ENCODE measurements around the gene PGAP6.
"Not testable (repeated sequence)": the region's sequence is repeated elsewhere in the genome, so short reads cannot be mapped to it uniquely, and the experiment has no call there.

PGAP6 gene

DNA sequence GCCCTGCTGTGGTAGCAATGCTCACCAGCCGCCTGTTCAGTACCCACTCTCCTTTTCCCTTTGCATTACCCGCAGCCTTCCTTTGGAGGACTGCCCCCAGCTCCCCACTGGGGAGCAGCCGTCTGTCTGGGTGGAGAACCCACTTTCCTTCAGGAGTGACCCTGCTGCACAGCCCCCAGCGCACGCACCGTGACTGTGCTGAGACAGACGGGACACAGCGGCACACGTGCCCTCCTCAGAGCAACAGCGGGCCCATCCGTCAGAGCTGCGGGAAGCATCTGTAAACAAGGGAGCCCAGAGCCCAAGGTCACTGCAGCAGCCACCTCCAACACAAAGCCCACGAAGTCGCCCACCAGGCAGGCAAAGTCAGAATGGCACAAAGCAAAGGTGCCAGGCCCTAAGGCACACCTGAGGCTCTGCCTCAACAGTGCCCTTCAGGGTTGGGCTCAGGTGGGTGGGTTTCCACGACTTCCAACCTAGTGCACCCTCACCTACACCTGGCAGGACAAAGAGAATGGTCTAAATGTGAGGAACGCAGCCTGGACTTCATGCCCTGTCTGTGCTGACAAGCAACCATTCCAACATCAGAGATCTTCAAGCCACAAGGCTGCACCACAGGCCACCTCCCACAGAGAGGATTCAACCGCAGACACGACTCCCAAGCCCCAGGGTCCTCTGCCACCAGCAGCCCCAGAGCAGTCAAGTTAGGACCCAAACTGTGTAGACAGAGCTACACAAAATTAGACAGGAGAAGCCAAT lies 39.1 kb downstream of the PGAP6 start:
- TF ChIP-seq, protein P1, sequence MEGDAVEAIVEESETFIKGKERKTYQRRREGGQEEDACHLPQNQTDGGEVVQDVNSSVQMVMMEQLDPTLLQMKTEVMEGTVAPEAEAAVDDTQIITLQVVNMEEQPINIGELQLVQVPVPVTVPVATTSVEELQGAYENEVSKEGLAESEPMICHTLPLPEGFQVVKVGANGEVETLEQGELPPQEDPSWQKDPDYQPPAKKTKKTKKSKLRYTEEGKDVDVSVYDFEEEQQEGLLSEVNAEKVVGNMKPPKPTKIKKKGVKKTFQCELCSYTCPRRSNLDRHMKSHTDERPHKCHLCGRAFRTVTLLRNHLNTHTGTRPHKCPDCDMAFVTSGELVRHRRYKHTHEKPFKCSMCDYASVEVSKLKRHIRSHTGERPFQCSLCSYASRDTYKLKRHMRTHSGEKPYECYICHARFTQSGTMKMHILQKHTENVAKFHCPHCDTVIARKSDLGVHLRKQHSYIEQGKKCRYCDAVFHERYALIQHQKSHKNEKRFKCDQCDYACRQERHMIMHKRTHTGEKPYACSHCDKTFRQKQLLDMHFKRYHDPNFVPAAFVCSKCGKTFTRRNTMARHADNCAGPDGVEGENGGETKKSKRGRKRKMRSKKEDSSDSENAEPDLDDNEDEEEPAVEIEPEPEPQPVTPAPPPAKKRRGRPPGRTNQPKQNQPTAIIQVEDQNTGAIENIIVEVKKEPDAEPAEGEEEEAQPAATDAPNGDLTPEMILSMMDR (IDR thresholded peaks at IDR 0.05) = no peak
- Histone ChIP-seq H3K4me1 (no peaks in the 10 kb centered on the region), H3K27me3 (no peaks in the 10 kb centered on the region), H3K9me3 (no peaks in the 10 kb centered on the region), H3K4me3 (no peak overlapping the region), H3K36me3 (peaks cover 8 to 57% (median 28%) of the 10 kb centered on the region in 3 donors), H3K27ac (no peak overlapping the region)
- intact Hi-C loops (cut with DNase I; ENCODE audit: low total_unique reads) = no loop called here
- DNase-seq = no peak

DNA sequence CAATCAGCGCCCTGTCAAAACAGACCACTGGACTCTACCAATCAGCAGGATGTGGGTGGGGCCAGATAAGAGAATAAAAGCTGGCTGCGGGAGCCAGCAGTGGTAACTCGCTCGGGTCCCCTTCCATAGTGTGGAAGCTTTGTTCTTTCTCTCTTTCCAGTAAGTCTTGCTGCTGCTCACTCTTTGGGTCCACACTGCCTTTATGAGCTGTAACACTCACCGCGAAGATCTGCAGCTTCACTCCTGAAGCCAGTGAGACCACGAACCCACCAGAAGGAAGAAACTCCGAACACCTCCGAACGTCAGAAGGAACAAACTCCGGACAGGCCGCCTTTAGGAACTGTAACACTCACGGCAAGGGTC lies 39.8 kb downstream of the PGAP6 start:
- H3K4me3 ChIP-seq; H3K9me3 ChIP-seq; H3K27ac ChIP-seq; H3K4me1 ChIP-seq; DNase-seq; intact Hi-C loops (cut with DNase I; ENCODE audit: low total_unique reads); H3K27me3 ChIP-seq: not testable (repeated sequence)
- H3K36me3 ChIP-seq = peaks cover 8 to 57% (median 28%) of the 10 kb centered on the region in 3 donors

DNA sequence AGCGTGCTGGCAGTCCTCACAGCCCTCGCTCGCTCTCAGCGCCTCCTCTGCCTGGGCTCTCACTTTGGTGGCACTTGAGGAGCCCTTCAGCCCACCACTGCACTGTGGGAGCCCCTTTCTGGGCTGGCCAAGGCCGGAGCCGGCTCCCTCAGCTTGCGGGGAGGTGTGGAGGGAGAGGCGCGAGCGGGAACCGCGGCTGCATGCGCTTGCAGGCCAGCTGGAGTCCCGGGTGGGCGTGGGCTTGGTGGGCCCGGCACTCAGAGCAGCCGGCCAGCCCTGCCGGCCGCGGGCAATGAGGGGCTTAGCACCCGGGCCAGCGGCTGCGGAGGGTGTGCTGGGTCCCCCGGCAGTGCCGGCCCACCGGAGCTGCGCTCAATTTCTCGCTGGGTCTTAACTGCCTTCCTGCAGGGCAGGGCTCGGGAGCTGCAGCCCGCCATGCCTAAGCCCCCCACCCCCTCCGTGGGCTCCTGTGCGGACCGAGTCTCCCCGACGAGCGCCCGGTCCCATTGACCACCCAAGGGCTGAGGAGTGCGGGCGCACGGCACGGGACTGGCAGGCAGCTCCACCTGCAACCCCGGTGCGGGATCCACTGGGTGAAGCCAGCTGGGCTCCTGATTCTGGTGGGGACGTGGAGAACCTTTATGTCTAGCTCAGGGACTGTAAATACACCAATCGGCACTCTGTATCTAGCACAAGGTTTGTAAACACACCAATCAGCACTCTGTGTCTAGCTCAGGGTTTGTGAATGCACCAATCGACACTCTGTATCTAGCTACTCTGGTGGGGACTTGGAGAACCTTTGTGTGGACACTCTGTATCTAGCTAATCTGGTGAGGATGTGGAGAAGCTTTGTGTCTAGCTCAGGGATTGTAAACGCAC lies 40.4 kb downstream of the PGAP6 start:
- H3K4me1 ChIP-seq; DNase-seq; H3K27me3 ChIP-seq; H3K9me3 ChIP-seq; H3K27ac ChIP-seq; intact Hi-C loops (cut with DNase I; ENCODE audit: low total_unique reads); H3K4me3 ChIP-seq: not testable (repeated sequence)
- H3K36me3 ChIP-seq = peaks cover 3 to 51% (median 23%) of the 10 kb centered on the region in 3 donors

DNA sequence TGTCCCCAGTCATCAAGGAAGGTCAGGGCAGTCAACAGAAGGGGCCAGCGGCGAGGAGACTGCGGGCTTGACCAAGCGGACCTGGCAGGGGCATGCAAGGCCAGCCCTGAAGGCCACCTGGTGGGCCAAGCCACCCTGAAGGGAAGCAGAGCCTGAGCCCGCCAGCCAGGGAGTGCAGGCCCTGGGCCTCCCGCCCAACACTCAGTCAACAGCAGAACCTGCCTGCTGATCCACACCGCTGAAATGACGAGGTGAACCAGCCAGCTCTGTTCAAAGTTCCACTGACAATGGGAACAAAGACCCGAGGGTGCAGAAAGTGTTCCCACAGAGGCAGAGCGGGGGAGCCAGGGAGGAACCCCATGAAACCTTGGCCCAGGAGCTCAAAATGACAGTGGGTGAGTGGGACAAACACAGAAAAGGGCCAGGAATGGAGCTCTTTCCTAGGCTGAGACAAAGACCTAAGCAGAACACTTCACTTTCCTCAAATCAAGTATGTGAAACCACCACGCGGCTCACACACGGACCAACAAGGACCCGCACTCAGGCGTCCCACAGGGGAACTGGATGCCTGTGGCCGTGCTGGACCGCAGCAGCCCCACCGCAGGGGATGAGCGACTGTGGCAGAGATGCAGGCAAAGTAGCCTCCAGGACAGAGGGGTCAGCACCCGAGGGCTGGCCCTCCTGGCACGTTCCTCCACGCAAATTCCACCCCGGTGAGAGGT lies 41.2 kb downstream of the PGAP6 start:
- H3K4me1 ChIP-seq = no peaks in the 10 kb centered on the region
- no peak for DNase-seq

DNA sequence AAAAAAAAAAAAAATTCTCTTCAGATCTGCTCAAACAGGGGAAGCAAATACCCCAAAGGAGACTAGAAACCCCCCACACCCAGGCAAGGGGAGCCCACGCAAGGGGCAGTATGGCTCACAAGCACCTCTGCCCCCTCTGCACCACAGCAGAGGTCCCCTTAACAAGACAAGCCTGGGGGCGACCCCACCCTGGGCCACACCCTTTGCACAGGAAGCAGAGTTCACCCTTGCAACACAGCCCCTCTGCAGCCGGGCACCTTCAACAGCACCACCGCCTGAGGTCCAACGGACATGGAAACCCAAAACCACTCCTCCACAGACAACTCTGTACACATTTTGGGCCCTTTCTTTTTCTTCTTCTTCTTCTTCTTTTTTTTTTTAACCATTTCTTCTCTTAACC lies 42.1 kb downstream of the PGAP6 start:
- Histone ChIP-seq H3K4me3 (no peak overlapping the region), H3K9me3 (no peaks in the 10 kb centered on the region), H3K27me3 (no peaks in the 10 kb centered on the region), H3K27ac (no peak overlapping the region), H3K4me1 (no peaks in the 10 kb centered on the region), H3K36me3 (peaks cover 0 to 34% (median 10%) of the 10 kb centered on the region in 3 donors)
- DNase-seq = no peak
- intact Hi-C loops (cut with DNase I; ENCODE audit: low total_unique reads) = no loop called here
- TF ChIP-seq, protein P1 (IDR thresholded peaks at IDR 0.05) = no peak

More for the DNA sequence above, 41.2 kb downstream of the PGAP6 start:
- Histone ChIP-seq H3K36me3 (peaks cover 0 to 43% (median 18%) of the 10 kb centered on the region in 3 donors), H3K9me3 (no peaks in the 10 kb centered on the region), H3K4me3 (no peak overlapping the region), H3K27ac (no peak overlapping the region), H3K27me3 (no peaks in the 10 kb centered on the region)
- intact Hi-C loops (cut with DNase I; ENCODE audit: low total_unique reads) = no loop called here
- TF ChIP-seq, protein P1 (IDR thresholded peaks at IDR 0.05) = no peak

DNA sequence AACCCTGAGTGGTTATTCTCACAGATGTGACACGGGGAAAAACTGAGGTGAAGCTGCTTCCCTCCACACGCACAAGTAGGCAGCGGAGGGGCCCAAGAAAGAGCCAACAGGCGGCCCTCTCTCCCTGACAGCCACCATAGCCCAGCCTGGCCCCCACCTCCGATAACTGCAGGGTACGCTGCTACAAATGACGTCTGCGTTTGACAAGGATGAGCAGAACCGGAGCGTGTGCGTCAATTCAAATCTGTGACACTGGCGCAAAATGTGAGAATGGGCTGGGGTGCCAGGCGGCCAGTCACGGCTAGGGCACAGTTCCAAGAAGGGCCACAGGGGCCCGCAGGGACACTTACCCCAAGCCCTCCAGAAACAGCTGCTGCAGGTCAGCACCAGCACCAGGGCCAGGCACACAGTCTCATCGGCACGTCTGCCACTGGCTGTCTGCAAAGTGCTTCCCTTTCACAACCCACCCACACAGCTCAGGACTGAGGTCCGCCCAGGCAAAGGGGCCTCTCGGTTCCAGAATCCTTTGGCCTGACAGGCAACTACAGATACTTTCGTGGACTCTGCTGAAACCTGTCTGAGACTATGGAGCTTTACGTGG lies 43.7 kb downstream of the PGAP6 start:
- no peak overlapping the region for H3K27ac ChIP-seq
- no peak overlapping the region for H3K4me3 ChIP-seq
- H3K4me1 ChIP-seq = peaks cover 0 to 5% (median 0%) of the 10 kb centered on the region in 4 donors
- no peak for DNase-seq
- no peaks in the 10 kb centered on the region for H3K27me3 ChIP-seq
- TF ChIP-seq, protein P1 (IDR thresholded peaks at IDR 0.05) = no peak
- intact Hi-C loops (cut with DNase I; ENCODE audit: low total_unique reads) = no loop called here
- H3K9me3 ChIP-seq = no peaks in the 10 kb centered on the region
- peaks cover 0 to 19% (median 7%) of the 10 kb centered on the region in 3 donors for H3K36me3 ChIP-seq
